GDM1 (cell line): ENCODE measurements around the gene COL28A1.
"Not testable (repeated sequence)": the region's sequence is repeated elsewhere in the genome, so short reads cannot be mapped to it uniquely, and the experiment has no call there.

Experiments
- DNase-seq: peaks from one replicate; lab custom pipeline; 2025; lab: John Stamatoyannopoulos, UW

COL28A1 gene

DNA sequence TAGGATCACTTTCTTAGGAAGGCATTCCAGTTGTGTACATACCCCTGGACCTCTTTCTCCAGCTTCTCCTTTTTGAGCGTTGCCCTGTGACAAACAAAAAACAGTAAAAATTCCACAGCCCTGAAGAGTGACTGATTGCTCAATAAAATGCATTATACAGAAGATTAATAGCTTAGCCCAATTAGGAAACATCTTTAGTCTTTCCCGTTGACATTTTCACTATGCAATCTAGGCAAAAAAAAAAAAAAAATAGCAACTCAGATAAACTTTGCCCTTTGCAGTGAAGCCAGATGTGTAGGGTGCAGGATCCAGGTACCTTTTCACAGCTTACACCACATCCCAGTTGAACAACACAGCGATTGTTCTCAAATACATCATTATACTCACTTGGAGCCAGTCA lies 17.9 kb downstream of the COL28A1 start:
- no peak for DNase-seq

DNA sequence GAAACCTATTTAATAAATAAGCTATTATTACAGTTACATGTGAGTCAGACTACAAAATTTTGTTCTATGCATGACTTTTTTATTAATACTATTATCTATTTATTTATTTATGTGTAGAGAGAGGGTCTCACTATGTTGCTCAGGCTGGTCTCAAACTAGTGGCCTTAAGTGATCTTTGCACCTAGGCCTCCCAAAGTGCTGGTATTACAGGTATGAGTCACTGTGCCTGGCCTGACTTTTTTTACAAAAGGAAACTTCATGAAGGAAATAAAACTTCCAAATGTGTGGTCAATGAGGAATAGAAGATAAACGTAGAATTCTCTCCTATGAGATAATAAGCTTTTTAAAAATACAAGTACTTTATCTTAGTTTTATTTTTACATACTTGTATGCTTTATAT lies 19.0 kb downstream of the COL28A1 start:
- DNase-seq = no peak

DNA sequence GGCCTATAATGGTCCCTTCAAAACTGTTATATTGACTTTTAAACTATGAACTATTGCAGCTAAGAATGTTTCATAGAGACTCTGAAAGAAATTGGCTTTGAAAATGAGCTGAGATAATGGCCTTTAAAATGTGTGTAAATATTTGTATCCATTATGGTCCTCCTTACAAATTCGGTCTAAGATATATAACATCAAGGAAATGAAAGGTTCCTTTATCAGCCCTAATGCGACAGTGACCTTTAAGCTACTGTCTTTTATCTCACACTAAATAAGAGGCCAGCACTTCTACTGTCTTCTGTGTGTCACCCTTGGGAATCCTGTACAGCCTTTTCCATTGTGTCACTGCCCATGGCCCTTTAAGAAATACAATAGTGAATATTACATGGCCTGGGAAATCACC lies 19.5 kb downstream of the COL28A1 start:
- DNase-seq = no peak

DNA sequence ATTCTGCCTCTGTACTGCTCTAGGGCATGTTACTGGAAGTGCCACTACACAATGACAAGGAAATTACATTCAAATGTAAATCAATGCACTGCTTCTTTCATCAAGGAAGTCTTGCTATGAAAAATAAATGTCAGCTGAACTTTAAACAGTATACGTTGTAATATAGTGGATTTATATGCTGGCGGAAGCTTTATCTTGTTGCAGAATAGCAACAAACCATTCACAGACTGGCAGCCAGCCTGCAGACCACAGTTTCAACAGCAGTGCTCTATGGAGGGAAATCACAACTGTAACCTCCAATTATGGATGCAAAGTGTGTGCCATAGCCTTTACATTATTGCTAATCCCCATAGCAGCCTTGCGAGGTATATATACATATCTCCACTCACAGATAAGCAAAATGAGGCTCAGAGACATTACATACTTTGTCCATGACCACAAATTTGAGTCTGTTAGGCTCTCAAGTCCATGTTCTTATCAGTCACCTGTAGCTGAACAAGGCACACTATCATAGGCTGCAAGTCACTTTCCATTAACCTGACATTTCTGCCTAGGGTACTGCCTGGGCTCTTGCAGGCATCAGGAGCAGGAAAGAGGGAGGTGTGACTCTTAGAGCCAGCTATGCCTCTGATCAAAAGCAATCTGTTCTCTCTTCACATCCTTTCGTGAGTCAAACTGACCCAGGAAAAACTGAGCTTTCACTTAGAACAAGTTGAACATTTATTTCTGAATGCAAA lies 22.6 kb downstream of the COL28A1 start:
- DNase-seq = no peak

DNA sequence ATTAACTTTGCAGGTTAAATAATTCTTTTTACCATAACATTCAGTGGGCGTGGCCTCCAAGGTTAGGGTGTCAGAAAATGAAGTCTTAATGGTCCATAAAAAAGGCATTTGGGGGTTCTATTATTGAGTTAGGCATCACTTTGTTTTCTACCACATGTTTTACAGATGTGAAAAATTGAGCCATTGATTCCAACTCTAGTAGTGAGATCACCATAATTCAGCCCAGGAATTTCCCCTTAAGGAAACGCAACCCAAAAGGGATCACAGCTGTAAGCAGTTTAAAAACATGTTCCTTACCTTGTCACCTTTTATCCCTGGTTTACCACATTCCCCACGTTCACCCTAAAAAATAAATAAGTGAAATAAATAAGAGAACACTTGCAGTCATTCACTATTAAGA lies 24.9 kb downstream of the COL28A1 start:
- no peak for DNase-seq

DNA sequence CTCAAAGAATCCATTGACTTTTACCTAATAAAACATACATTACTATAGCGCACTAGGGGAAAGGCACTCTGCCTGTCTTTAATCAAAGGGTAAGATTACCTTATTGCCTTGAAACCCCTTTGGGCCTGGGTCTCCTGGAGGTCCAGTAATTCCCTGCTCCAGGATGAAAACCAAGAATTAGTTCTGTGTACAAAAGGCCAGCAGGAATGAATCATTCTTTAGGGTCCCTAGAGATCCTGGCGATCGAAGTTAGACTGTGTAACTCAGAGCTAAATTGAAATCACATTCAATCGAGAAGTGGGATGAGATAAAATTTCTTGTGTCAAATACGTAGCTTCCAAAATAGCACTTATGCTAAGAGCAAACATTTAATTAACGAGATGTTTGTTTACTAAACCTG lies 29.8 kb downstream of the COL28A1 start:
- DNase-seq = no peak

DNA sequence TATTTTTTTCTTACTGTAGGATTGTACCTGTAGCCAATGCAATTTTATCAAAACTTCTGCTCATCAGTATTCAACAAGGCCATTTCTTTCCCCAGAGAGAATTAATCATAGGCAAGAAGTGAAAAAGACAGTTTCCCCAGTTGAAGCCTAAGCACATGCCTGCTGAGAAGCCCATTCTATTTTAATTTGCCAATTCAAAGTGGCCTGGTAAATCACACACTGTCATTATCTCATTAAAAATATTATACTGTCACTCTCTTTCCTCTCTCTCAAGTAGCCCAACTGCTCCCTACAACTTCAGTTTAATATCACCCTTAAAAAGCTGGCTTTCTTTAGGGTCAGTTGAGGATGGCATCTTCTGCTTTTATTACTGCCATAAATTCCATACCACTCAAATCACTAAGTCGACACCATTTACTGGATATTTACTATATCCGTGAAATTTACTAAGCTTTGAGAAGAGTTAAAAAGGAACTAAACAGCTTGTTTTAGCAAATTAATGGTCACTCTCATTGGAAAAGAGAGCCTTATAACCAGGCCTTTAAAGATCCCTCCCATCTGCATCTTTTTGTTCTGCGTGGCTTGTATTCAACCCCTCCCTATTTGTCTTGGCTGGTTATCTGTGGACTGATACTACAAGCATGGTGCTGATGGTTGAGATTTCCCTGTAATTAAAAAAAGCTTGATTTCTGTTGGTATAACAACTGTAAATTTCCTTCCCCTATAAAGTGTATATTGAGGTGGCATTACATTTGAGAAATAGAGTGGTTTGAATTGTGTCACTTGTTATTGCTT lies 30.6 kb downstream of the COL28A1 start:
- DNase-seq = no peak

DNA sequence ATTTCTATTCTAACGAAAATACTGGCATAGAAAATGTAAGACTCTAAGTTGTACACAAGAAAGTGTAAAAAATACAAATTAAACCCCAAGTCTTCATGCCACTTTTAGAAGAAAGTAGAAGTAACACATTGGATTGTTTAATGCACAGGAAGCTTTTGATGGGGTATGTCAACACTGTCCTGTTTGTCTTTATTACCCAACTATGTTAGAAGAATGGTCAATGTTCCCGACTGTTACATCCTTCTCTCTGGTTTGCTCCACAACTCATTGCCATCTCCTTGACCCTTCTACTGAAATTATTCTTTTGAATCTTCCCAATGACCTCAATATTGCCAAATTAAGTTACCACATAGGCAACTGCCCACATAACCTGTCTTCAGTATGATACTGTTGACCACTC lies 35.8 kb downstream of the COL28A1 start:
- DNase-seq = no peak

DNA sequence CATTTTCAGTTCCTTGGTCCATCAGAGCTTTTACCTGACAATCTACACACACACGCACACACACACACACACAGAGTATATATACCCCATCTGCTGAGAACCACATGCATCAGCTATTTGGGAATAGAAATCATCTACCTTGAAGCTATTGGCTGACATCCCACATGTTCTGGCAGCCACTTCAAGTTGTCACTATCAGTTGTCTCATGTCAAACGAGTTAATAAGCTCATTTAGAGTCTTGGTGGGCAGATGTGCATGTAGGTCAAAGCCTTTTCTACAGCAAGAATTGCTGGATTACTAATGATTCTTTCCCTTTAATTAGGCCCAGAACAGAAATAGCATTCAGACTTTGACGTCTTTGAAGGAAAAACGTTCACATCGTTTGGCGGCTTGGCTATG lies 36.8 kb downstream of the COL28A1 start:
- no peak for DNase-seq

DNA sequence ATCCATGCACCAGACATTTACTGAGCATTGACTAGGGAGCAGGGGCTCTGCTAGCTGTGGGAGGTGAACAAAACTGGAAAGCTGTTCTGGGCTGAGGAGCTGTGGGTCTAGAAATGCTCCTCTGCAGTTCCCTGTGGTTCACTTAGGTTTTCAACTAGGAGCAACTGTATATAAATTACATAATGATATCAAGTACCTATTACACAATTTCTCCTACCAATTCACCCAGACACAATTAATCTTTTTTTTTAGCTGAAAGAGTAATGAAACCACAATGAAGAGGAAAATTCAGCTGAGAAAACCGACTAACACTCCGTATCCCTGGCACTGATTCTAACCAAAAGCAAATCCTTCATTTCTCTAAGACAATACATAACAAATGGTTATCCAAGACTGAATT lies 39.4 kb downstream of the COL28A1 start:
- no peak for DNase-seq

DNA sequence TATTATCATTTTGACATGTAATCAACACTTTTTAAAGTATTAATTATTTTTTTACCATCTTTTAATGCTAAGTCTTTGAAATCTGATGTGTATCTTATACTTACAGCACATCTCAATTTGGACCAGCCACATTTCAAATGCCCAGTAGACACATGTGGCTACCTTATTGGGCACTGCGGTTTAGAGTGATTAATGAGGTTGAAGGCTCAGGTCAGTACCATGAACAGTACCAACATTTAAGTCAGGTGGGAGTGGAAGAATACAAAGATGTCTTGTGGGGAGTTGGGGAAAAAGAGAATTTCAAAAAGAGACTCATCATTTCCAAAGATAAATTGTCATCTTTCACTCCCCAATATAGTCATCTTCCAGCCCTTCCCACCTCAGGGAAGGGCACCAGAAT lies 40.5 kb downstream of the COL28A1 start:
- DNase-seq = no peak

DNA sequence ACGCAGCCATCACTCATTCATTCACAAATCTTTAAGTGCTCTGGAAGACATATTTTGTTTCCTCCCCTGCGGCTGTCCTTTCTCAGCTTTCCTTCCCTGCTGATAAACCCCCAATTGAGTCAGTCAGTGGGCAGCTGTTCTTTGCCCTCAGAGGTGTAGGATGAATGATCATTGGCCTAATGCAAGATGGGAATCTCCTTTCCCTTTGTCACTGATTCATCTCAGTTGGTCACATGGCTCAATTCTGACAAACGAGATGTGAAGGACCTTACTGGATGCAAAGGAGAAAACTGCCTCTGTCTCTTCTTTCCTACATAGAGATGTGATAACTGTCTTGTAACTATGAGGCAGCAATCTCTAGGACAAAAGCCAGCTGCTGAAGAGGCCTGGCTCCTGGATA lies 44.6 kb downstream of the COL28A1 start:
- no peak for DNase-seq

DNA sequence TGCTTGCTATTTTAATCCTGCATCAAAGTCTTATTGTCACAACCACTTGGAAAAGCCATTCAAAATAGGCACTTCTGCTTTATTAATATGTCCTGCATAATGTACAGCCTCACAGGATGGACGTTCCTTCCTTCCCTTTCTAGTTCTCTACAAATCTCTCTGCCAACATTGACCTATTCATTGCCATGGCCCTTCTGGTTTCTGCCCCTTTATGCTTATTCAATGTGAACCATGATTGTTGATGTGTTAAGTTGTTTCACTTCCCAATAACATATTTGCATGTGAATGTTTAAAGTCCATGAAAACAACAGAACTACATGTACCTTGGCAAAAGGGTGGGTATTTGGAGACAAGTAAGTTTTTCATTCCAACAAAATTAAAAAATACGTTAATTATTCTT lies 45.7 kb downstream of the COL28A1 start:
- no peak for DNase-seq

DNA sequence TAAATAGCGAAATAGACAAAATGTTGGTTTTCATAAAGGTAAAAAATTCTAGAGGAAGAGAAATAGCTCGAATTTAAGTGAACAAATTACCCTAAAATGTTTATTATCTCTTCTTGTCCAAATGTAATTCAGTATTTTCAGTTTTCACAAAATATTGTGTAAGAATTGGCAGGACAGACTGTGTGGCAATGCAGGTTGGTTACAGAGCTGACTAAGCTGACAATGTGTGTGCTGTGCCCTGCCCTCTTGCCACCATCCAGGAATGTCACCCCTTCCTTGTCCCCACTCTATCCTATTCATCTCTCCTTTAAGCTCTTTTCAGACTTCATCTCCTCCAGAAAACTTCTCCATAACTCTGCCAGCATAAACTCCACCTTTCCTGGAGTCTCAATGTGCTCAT lies 46.1 kb downstream of the COL28A1 start:
- no peak for DNase-seq

DNA sequence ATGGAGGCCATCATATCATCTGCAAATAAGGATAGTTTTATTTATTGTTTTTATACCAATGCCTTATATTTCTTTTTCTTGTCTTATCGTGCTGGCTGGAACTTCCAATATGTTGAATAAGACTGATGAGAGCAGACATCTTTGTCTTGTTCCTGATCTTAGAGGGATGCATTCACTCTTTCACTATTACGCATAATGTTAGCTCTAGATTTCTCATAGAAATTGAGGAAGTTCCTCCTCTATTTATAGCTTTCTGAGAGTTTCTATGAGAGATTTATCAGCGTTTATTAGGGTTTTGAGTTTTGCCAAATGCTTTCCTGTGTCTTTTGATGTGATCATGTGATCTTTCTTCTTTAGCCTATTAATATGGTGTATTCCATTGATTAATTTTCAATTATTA lies 49.3 kb downstream of the COL28A1 start:
- no peak for DNase-seq

DNA sequence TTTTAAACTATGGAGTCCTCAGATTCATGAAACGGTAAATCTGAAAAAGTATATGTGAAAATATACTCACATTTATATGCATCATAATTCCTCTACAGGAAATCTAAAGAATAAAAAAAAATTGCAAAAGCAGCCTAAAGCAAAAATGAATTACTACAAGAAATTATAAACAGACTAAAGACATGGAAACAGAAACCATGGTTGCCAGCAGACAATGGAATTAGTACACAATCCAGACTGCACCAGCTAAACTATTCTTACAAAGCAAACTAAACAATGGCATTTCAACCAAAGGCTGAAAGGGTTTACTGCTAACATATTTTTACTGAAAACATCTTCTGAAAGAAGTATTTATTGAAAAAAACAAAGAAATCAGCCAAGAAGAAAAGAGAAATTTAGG lies 51.6 kb downstream of the COL28A1 start:
- no peak for DNase-seq

DNA sequence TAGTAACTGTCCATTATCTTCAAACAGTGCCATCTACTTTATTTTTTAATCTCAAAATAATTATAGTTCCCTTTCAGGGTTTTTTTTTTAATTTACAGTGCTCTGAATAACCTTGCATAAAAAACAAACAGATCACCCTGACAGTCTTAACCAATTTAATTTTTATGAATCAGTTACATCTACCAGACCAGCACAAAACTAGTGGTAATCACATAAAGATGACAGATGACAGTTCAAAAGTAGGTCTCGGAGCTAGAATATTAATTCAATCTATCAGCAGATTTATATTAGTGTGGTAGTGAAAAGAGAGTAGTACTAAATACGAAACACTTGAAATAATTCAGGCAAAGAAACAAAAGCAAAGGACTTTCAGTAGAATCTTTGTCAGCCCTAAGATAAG lies 53.9 kb downstream of the COL28A1 start:
- no peak for DNase-seq

DNA sequence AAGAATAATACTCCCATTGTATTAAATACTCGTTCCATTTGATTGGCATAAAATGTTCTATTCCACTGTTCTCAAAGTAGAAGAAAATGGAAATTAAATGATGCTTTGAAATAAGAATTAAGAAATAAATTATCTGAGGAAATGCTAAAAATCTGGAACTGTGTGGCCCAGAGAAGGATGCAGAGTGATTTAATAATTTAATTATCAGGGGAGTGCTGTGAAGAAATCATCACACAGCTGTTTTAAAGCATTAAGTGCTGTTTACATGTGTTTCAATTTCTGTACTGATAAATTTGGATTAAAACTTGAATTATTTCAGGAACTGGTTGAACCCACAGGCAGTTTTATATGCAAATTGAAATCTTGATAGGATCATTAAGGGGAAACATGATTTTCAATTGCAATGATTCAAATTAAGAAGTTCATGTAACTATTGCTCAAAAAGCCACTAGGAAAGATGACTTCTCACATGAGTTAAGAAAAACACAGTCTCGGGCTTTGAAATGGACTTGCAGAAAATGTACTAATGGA lies 56.3 kb downstream of the COL28A1 start:
- no peak for DNase-seq

DNA sequence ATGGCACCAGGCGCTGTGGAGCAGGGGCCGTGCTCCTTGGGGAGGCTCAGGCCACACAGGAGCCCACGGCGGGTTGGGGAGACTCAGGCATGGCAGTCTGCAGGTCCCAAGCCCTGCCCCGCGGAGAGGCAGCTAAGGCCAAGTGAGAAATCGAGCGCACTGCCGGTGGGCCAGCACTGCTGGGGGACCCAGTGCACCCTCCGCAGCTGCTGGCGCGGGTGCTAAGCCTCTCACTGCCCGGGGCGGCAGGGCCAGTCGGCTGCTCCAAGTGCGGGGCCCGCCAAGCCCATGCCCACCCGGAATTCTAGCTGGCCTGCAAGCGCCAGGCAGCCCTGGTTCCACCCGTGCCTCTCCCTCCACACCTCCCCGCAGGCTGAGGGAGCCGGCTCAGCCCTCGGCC lies 57.1 kb downstream of the COL28A1 start:
- DNase-seq = no peak

DNA sequence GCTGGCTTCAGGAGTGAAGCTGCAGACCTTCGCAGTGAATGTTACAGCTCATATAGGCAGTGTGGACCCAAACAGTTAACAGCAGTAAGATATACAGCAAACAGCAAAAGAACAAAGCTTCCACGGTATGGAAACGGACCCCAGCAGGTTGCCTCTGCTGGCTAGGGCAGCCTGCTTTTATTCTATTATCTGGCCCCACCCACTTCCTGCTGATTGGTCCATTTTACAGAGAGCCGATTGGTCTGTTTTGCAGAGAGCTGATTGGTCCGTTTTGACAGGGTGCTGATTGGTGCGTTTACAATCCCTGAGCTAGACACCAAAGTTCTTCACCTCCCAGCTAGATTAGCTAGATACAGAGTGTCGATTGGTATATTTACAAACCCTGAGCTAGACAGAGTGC lies 58.0 kb downstream of the COL28A1 start:
- not testable (repeated sequence) for DNase-seq

DNA sequence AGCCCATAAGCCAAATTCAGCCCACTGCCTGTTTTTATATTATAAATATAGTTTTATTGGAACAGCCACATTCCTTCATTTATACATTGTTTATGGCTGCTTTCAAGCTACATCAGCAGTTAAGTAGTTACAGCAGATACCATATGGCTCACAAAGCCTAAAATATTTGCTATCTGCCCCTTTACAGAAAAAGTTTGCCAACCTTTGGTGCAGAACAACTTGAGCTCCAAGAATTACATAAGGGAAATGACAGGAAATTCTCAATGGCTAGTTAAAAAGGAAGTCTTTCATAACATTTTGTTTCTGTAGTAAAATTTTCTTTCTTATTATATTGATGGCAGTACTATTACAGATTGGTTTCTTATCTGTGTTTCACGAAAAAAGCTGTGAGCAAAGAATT lies 59.3 kb downstream of the COL28A1 start:
- no peak for DNase-seq

DNA sequence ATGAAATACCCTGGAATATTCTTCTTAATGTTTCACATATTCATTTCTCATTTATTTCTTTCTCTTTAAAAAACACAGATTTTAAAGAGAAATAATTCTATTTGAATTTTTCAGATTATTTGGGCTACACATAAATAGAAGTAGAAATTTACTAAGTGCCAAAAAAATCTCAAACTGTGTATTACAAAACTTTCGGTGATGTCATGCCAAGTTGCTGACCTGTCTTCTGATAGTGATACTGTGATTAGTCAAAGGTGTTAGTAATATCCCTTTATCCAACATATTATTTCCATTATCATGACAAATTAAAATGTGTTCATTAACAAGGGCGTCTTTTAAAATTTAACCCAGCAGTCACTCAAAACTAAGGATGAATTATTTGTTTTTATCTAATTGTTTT lies 60.1 kb downstream of the COL28A1 start:
- no peak for DNase-seq

DNA sequence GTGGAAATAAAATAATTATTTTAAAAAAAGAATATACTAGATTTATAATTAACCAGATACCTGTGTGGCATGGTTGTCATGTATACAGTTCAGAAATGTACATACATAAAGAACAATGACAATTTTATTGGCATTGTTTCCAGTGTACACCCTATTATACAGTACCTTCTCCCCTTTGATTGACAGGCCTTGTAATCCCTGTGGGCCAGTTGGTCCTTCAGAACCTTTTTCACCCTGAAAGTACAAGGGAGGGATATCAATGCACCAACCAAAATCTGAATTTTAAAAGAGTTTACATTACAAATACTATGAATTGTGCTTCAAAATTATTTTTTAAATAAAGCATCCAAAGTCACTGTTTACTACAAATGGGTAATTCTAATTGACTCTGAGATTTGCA lies 61.2 kb downstream of the COL28A1 start:
- no peak for DNase-seq
